ENCODE measurements around the gene URM1. TPM values are rescaled to one million over a fixed set of nuclear protein-coding genes. Genes with fewer than 3 reads are reported as not detected.

The URM1 gene
- total and polyA plus RNA-seq, 10 of the 15 experiments (the other 5 are each of a cell fraction or from before 2014, with no cell fraction given), result 7.9 to 75.8 (median 63.7) TPM

DNA sequence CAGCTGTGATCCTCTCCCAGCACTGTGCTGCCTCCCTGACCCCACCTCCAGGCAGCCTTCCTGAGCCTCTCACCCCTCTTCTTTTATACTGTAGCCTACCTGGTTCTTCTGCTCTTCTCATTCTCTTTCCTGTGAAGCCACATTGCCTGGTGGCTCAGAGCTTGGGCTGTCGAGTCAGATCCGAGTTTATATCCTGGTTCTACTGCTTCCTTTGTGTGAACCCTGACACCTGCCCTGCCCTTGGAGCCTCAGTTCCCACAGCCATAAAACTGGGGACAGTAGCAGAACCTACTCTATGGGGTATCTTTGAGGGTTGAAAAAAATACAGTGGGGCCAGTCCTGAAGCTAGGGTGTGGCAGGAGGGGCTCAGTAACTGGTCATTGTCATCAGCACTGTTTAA is 22.0 kb upstream of the URM1 start:
- Histone ChIP-seq H3K4me2 (ENCODE audit: control insufficient read depth, insufficient read depth) (no peak overlapping the region), H3K4me3 (no peak overlapping the region), H3K36me3 (ENCODE audit: control insufficient read depth in 2 of 2, insufficient read depth in 2 of 2, low read length in 1 of 2) (peaks cover 0 to 5% of the 10 kb centered on the region in 2 experiments; a peak in 2 of 4 replicates), H3K9me3 (replicated peaks; ENCODE audit: control insufficient read depth, insufficient read depth, low read length) (no peaks in the 10 kb centered on the region), H3K4me1 (ENCODE audit: control insufficient read depth, insufficient read depth, low read length) (no peaks in the 10 kb centered on the region), H3K9ac (ENCODE audit: control insufficient read depth, insufficient read depth, low read length) (no peak overlapping the region), H4K20me1 (ENCODE audit: control insufficient read depth, insufficient read depth) (no peaks in the 10 kb centered on the region), H3K79me2 (ENCODE audit: control insufficient read depth, insufficient read depth, low read length) (no peaks in the 10 kb centered on the region), H2AFZ (ENCODE audit: control insufficient read depth, low read depth, low read length) (no peak overlapping the region), H3K27ac (ENCODE audit: control insufficient read depth, insufficient read depth) (no peak overlapping the region), H3K27me3 (replicated peaks in 1 of 2; ENCODE audit: control insufficient read depth in 2 of 2, insufficient read depth in 2 of 2, low read length in 1 of 2) (no peaks in the 10 kb centered on the region)
- 97% methylated on average over 2 of the region's 2 CpGs for WGBS (ENCODE audit: insufficient coverage, insufficient replicate concordance, low lambda C conversion rate, missing lambda C conversion rate)
- intact Hi-C loops (cut with micrococcal nuclease; ENCODE audit: unreplicated experiment) (no loop called here), in situ Hi-C loops (cut with MboI) (no loop called here)
- FAIRE-seq, result no peak
- no peak for ATAC-seq
- SMC1A ChIA-PET (ENCODE audit: uncharacterized antibody, unreplicated experiment), result no interaction called here
- POLR2A ChIA-PET, result no interaction called here
- CTCF ChIA-PET, result no interaction called here
- RAD21 ChIA-PET (ENCODE audit: unreplicated experiment), result no interaction called here
- BruUV-seq (replicated peaks), result no TSS peak
- no peak for DNase-seq (ENCODE audit: low read depth, low spot score)
- TF ChIP-seq LARP7 (IDR thresholded peaks at IDR 0.05) (no peak), GATAD2B (conservative IDR thresholded peaks at IDR 0.05; ENCODE audit: low read depth) (no peak), ZNF207 (IDR thresholded peaks at IDR 0.05; ENCODE audit: borderline replicate concordance) (no peak), NR2C2 (IDR thresholded peaks at IDR 0.05; ENCODE audit: borderline replicate concordance, control insufficient read depth, insufficient read length, low read depth) (no peak), RFX5 (IDR thresholded peaks at IDR 0.05; ENCODE audit: low read depth, low read length) (no peak), POLR2A (IDR thresholded peaks at IDR 0.05; ENCODE audit: low read depth, low read length) (no peak), NFYB (IDR thresholded peaks at IDR 0.05; ENCODE audit: insufficient read depth, low read depth, low read length) (no peak), ZBED1 (IDR thresholded peaks at IDR 0.05; ENCODE audit: borderline replicate concordance) (no peak), POLR2AphosphoS5 (IDR thresholded peaks at IDR 0.05; ENCODE audit: low read length) (no peak)
- TF ChIP-seq, protein P1, sequence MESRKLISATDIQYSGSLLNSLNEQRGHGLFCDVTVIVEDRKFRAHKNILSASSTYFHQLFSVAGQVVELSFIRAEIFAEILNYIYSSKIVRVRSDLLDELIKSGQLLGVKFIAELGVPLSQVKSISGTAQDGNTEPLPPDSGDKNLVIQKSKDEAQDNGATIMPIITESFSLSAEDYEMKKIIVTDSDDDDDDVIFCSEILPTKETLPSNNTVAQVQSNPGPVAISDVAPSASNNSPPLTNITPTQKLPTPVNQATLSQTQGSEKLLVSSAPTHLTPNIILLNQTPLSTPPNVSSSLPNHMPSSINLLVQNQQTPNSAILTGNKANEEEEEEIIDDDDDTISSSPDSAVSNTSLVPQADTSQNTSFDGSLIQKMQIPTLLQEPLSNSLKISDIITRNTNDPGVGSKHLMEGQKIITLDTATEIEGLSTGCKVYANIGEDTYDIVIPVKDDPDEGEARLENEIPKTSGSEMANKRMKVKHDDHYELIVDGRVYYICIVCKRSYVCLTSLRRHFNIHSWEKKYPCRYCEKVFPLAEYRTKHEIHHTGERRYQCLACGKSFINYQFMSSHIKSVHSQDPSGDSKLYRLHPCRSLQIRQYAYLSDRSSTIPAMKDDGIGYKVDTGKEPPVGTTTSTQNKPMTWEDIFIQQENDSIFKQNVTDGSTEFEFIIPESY (IDR thresholded peaks at IDR 0.05), result no peak
- TF ChIP-seq, protein P2, sequence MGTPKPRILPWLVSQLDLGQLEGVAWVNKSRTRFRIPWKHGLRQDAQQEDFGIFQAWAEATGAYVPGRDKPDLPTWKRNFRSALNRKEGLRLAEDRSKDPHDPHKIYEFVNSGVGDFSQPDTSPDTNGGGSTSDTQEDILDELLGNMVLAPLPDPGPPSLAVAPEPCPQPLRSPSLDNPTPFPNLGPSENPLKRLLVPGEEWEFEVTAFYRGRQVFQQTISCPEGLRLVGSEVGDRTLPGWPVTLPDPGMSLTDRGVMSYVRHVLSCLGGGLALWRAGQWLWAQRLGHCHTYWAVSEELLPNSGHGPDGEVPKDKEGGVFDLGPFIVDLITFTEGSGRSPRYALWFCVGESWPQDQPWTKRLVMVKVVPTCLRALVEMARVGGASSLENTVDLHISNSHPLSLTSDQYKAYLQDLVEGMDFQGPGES (IDR thresholded peaks at IDR 0.05), result no peak
- TF ChIP-seq, protein P3, sequence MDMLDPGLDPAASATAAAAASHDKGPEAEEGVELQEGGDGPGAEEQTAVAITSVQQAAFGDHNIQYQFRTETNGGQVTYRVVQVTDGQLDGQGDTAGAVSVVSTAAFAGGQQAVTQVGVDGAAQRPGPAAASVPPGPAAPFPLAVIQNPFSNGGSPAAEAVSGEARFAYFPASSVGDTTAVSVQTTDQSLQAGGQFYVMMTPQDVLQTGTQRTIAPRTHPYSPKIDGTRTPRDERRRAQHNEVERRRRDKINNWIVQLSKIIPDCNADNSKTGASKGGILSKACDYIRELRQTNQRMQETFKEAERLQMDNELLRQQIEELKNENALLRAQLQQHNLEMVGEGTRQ (IDR thresholded peaks at IDR 0.05; ENCODE audit: borderline replicate concordance, low read depth, low read length), result no peak
- TF ChIP-seq, protein P4, sequence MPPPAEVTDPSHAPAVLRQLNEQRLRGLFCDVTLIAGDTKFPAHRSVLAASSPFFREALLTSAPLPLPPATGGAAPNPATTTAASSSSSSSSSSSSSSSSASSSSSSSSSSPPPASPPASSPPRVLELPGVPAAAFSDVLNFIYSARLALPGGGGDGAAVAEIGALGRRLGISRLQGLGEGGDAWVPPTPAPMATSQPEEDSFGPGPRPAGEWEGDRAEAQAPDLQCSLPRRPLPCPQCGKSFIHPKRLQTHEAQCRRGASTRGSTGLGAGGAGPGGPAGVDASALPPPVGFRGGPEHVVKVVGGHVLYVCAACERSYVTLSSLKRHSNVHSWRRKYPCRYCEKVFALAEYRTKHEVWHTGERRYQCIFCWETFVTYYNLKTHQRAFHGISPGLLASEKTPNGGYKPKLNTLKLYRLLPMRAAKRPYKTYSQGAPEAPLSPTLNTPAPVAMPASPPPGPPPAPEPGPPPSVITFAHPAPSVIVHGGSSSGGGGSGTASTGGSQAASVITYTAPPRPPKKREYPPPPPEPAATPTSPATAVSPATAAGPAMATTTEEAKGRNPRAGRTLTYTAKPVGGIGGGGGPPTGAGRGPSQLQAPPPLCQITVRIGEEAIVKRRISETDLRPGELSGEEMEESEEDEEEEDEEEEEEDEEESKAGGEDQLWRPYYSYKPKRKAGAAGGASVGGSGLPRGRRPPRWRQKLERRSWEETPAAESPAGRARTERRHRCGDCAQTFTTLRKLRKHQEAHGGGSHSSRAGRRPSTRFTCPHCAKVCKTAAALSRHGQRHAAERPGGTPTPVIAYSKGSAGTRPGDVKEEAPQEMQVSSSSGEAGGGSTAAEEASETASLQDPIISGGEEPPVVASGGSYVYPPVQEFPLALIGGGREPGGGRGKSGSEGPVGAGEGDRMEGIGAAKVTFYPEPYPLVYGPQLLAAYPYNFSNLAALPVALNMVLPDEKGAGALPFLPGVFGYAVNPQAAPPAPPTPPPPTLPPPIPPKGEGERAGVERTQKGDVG (CRISPR knock-in tag; IDR thresholded peaks at IDR 0.05), result no peak
- TF ChIP-seq, protein P5, sequence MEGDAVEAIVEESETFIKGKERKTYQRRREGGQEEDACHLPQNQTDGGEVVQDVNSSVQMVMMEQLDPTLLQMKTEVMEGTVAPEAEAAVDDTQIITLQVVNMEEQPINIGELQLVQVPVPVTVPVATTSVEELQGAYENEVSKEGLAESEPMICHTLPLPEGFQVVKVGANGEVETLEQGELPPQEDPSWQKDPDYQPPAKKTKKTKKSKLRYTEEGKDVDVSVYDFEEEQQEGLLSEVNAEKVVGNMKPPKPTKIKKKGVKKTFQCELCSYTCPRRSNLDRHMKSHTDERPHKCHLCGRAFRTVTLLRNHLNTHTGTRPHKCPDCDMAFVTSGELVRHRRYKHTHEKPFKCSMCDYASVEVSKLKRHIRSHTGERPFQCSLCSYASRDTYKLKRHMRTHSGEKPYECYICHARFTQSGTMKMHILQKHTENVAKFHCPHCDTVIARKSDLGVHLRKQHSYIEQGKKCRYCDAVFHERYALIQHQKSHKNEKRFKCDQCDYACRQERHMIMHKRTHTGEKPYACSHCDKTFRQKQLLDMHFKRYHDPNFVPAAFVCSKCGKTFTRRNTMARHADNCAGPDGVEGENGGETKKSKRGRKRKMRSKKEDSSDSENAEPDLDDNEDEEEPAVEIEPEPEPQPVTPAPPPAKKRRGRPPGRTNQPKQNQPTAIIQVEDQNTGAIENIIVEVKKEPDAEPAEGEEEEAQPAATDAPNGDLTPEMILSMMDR (IDR thresholded peaks at IDR 0.05 in 2 of 3, conservative IDR thresholded peaks at IDR 0.05 in 1 of 3; ENCODE audit: control insufficient read depth in 2 of 3, extremely low read depth in 1 of 3, insufficient read depth in 1 of 3, low read depth in 3 of 3, low read length in 3 of 3), result no peak
- TF ChIP-seq, protein P6, sequence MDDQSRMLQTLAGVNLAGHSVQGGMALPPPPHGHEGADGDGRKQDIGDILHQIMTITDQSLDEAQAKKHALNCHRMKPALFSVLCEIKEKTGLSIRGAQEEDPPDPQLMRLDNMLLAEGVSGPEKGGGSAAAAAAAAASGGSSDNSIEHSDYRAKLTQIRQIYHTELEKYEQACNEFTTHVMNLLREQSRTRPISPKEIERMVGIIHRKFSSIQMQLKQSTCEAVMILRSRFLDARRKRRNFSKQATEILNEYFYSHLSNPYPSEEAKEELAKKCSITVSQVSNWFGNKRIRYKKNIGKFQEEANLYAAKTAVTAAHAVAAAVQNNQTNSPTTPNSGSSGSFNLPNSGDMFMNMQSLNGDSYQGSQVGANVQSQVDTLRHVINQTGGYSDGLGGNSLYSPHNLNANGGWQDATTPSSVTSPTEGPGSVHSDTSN (IDR thresholded peaks at IDR 0.05; ENCODE audit: insufficient replicate concordance, low read depth, low read length), result no peak

All from GM12878 (cell line).